ENCODE results near the gene MIPOL1. TPM values are rescaled to one million over a fixed set of nuclear protein-coding genes. Genes with fewer than 3 reads are reported as not detected.

The MIPOL1 gene
- total and polyA plus RNA-seq, 2 of the 4 experiments (the other 2 are of a cell fraction): 2.7 to 5.9 TPM

- H4K8ac ChIP-seq (ENCODE audit: low read depth in 2 of 2, low read length in 2 of 2): peak within 1 kb of the TSS; percentile 65 to 96
- ChIA-PET POLR2A (ENCODE audit: unreplicated experiment) (interaction anchor here (0.6 to 0.9 kb wide), 3 partner anchors 25 to 656 kb away, joined by 3 to 15 read pairs (median 5); partner anchors contain the start of gene MIPOL1), CTCF (interaction anchor here (1.5 kb wide), 1 partner anchor 230 kb away, joined by 5 read pairs; no protein-coding TSS in a partner anchor)
- H3K4me1 ChIP-seq (ENCODE audit: control insufficient read depth, insufficient read depth, low read length): 0 out of 2 replicates have a peak, but pooled peaks cover 2% of the 10 kb centered on the region
- no peaks in the 10 kb centered on the region for H3K36me3 ChIP-seq (ENCODE audit: control insufficient read depth, insufficient read depth, low read length)
- in situ Hi-C loops (cut with MboI; ENCODE audit: low sequenced_read_pairs): no loop called here
- DNase-seq (peak; percentile 82), ATAC-seq (ENCODE audit: low read depth) (peak; percentile 96)
- dilution Hi-C loops (cut with HindIII; ENCODE audit: low sequenced_read_pairs, unreplicated experiment): no loop called here
- H3K9me1 ChIP-seq (ENCODE audit: insufficient read depth, low read length): no peaks in the 10 kb centered on the region
- H2AFZ ChIP-seq (replicated peaks; ENCODE audit: low read length, poor library complexity): peak within 1 kb of the TSS; percentile 97
- 1% methylated on average over 38 of the region's 66 CpGs; no CpG with 5 or more reads in 1 of the 2 experiments for WGBS, 2 experiments (ENCODE audit: extremely low coverage in 2 of 2, insufficient read length in 1 of 2)
- H2BK20ac ChIP-seq (ENCODE audit: low read depth, low read length): 0 out of 2 replicates have a peak within 1 kb of the TSS, but pooled peaks have one; percentile 75
- peaks cover 2 to 3% of the 10 kb centered on the region in 2 experiments; a peak in 1 of 4 replicates for H3K79me1 ChIP-seq (ENCODE audit: low read depth in 1 of 2, low read length in 2 of 2)
- no peak within 1 kb of the TSS for H2AK5ac ChIP-seq (ENCODE audit: low read depth, low read length)
- peak within 1 kb of the TSS; percentile 83 for H2BK120ac ChIP-seq (ENCODE audit: low read depth, low read length)
- TF ChIP-seq CHD1 (IDR thresholded peaks at IDR 0.05; ENCODE audit: low read depth, low read length): 0 out of 2 replicates have a peak, but pooled peaks have one; percentile 60
- TF ChIP-seq CEBPB (IDR thresholded peaks at IDR 0.05; ENCODE audit: low read depth, low read length): no peak
- TF ChIP-seq RCOR1 (IDR thresholded peaks at IDR 0.05; ENCODE audit: insufficient replicate concordance, low read length): no peak
- no peak for TF ChIP-seq NFE2L2 (IDR thresholded peaks at IDR 0.05; ENCODE audit: low read depth, low read length)
- TF ChIP-seq MXI1 (IDR thresholded peaks at IDR 0.05; ENCODE audit: borderline replicate concordance, low read depth, low read length): no peak
- TF ChIP-seq POLR2A (IDR thresholded peaks at IDR 0.05; ENCODE audit: low read depth, low read length): peak; percentile 76; the same call in 1 of the 2 replicates
- TF ChIP-seq RFX5 (IDR thresholded peaks at IDR 0.05; ENCODE audit: low read depth, low read length): no peak
- TF ChIP-seq, protein P1, sequence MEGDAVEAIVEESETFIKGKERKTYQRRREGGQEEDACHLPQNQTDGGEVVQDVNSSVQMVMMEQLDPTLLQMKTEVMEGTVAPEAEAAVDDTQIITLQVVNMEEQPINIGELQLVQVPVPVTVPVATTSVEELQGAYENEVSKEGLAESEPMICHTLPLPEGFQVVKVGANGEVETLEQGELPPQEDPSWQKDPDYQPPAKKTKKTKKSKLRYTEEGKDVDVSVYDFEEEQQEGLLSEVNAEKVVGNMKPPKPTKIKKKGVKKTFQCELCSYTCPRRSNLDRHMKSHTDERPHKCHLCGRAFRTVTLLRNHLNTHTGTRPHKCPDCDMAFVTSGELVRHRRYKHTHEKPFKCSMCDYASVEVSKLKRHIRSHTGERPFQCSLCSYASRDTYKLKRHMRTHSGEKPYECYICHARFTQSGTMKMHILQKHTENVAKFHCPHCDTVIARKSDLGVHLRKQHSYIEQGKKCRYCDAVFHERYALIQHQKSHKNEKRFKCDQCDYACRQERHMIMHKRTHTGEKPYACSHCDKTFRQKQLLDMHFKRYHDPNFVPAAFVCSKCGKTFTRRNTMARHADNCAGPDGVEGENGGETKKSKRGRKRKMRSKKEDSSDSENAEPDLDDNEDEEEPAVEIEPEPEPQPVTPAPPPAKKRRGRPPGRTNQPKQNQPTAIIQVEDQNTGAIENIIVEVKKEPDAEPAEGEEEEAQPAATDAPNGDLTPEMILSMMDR (conservative IDR thresholded peaks at IDR 0.05; ENCODE audit: low read depth, low read length): peak; percentile 7; the same call in 1 of the 2 replicates
- TF ChIP-seq MAFK (IDR thresholded peaks at IDR 0.05; ENCODE audit: low read depth, low read length): no peak
- TF ChIP-seq USF2 (IDR thresholded peaks at IDR 0.05; ENCODE audit: low read depth, low read length): no peak
- H3K4me3 ChIP-seq (ENCODE audit: insufficient read depth, low read depth, low read length): peak within 1 kb of the TSS; percentile 78
- peak within 1 kb of the TSS; percentile 80 for H3K56ac ChIP-seq (ENCODE audit: extremely low read depth, insufficient read depth, low read length)
- peak within 1 kb of the TSS; percentile 83; the same call in 2 of the 3 replicates for H2BK15ac ChIP-seq (ENCODE audit: low read depth, low read length)
- peak within 1 kb of the TSS; percentile 65 for H3K4ac ChIP-seq (ENCODE audit: low read depth, low read length)
- peak within 1 kb of the TSS; percentile 72 for H4K5ac ChIP-seq (ENCODE audit: low read depth, low read length)
- peak within 1 kb of the TSS; percentile 94 for H3K27ac ChIP-seq (ENCODE audit: insufficient read depth, low read length)
- H3K23ac ChIP-seq (ENCODE audit: low read depth, low read length): peak within 1 kb of the TSS; percentile 91
- peak within 1 kb of the TSS; percentile 65 for H3K18ac ChIP-seq (ENCODE audit: low read depth, low read length)
- peak within 1 kb of the TSS; percentile 94 for H3K4me2 ChIP-seq (ENCODE audit: low read depth, low read length)
- peak within 1 kb of the TSS; percentile 88 for H3K14ac ChIP-seq (replicated peaks; ENCODE audit: low read depth, low read length)
- BruUV-seq (replicated peaks): no TSS peak
- H2AK9ac ChIP-seq (replicated peaks; ENCODE audit: low read depth, low read length, poor library complexity): peak within 1 kb of the TSS; percentile 73
- no peaks in the 10 kb centered on the region for H3K27me3 ChIP-seq (ENCODE audit: control insufficient read depth, insufficient read depth, low read length)
- H3K9ac ChIP-seq (ENCODE audit: low read depth, low read length): peak within 1 kb of the TSS; percentile 88
- H4K20me1 ChIP-seq (ENCODE audit: insufficient read depth, low read length): no peaks in the 10 kb centered on the region
- H3K9me3 ChIP-seq (ENCODE audit: control insufficient read depth, insufficient read depth, low read length): no peaks in the 10 kb centered on the region
- H4K91ac ChIP-seq (ENCODE audit: insufficient read depth, low read depth, low read length): peak within 1 kb of the TSS; percentile 87
- peak within 1 kb of the TSS; percentile 89 for H2BK5ac ChIP-seq (ENCODE audit: low read depth, low read length, poor library complexity, severe bottlenecking)
- intact Hi-C loops (cut with micrococcal nuclease): loop anchor here (1.0 kb wide), 1 partner anchor 25 kb away; the partner anchor contains the start of gene MIPOL1
These were observed 25.5 kb upstream of the MIPOL1 start, which contains the start of gene SLC25A21 for GRCh38 chr14:37172024-37172869. Gene SLC25A21, minus strand, starts transcription at chr14:37172606.
